Heart left ventricle (tissue), 13 donors: ENCODE results near the gene CCR9.

Experiments
- POLR2A ChIP-seq, 2 donors: fragments of 450-650 bp; IDR thresholded peaks; one replicate each; pipeline ENCODE4 v1.6.1; 2017; ENCODE audit warnings: antibody characterized with exemption in 2 of 2, mild to moderate bottlenecking in 2 of 2, moderate library complexity in 2 of 2
- TF ChIP-seq, protein P1 (sequence below), 12 donors: fragments of 200-600 bp; sonication (generic) in 4 of 12; IDR thresholded peaks; one replicate each; pipeline versions ENCODE4 v1.5.0 to v1.8.0; 2018 to 2022; ENCODE audit warnings: antibody characterized with exemption in 12 of 12, mild to moderate bottlenecking in 5 of 12
- donor health status: ischemic (EF 13 %, LVEDD 7.1; RV severe dilation, severe dysfunction).
- donor health status: DM: no; HTN: yes; CAD: no.
- donor health status: DM: no; HTN: no; CAD: no.
- donor health status: ischemic (EF 25% LVEDD 6.9; RV normal size, moderate dysfunction).
- donor health status: ischemic (EF 25% LVEDD 5.7; RV mildly dilated, moderate dysfunction).
- donor health status: ischemic (EF 35%, LVEDD 5.7; RV mildly dilated, moderate dysfunction).
- donor health status: nonischemic (EF 11% LVEDD 7.7; RV severe dilation, severe dysfunction).
- donor health status: DM: yes; HTN: yes; CAD: no.
- donor health status: PGD.
- donor health status: ischemic (EF 29% LVEDD 5.4; RV normal size, mild dysfunction).
- donor health status: nonischemic (EF 23%, LVEDD 6.1; RV moderate dilation, normal function).

DNA sequence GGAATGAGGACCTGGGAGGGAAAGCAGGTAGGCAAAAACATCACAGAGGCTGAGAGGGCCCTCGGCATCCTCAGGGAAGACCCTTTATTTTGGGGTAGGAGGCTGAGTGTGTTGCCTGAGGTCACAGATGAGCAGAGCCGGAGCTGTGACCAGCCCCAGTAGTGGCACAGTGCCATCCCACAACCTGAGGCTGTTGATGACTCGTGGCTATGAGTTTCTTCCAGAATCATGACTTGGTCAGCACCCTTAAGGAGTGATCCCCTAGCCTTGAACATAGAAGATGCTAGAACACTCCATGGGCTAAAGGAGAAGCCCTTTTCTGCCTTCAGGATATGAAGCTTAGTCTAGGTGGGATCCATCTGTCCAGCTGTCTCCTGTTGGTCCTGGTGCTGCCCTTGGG lies 37.4 kb downstream of the CCR9 start:
- TF ChIP-seq, protein P1, sequence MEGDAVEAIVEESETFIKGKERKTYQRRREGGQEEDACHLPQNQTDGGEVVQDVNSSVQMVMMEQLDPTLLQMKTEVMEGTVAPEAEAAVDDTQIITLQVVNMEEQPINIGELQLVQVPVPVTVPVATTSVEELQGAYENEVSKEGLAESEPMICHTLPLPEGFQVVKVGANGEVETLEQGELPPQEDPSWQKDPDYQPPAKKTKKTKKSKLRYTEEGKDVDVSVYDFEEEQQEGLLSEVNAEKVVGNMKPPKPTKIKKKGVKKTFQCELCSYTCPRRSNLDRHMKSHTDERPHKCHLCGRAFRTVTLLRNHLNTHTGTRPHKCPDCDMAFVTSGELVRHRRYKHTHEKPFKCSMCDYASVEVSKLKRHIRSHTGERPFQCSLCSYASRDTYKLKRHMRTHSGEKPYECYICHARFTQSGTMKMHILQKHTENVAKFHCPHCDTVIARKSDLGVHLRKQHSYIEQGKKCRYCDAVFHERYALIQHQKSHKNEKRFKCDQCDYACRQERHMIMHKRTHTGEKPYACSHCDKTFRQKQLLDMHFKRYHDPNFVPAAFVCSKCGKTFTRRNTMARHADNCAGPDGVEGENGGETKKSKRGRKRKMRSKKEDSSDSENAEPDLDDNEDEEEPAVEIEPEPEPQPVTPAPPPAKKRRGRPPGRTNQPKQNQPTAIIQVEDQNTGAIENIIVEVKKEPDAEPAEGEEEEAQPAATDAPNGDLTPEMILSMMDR (IDR thresholded peaks at IDR 0.05): no peak
- TF ChIP-seq POLR2A (IDR thresholded peaks at IDR 0.05): no peak
